Stimulated activated CD8-positive, alpha-beta memory T cell treated with anti-CD3 and anti-CD28 coated beads, Interleukin-4, amount 100 ng/mL, for 4 hours (primary cell): ENCODE results near the gene PBXIP1.

Experiments
- DNase-seq, 2 donors: peaks; one replicate each; pipeline ENCODE4 v3.0.0-alpha.2; 2020; ENCODE audit warnings: low read depth in 2 of 2, low spot score in 1 of 2

Gene PBXIP1

DNA sequence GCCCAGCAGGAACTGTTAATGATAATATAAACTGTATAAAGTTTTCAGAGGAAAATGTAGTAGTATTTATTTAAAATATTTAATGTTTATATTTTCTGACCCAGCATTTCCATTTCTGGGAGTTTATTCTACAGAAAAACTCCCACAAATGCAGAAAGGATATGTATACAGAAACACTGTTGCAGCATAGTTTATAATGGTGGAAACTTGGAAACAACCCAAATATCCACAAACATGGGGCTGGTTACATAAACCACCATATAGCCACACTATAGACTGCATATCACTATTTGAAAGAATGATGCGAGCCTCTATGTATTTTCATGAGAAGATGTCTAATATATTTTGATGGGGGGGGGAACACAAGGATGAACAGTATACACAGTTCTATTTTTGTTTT lies 54.3 kb downstream of the PBXIP1 start:
- DNase-seq = no peak

DNA sequence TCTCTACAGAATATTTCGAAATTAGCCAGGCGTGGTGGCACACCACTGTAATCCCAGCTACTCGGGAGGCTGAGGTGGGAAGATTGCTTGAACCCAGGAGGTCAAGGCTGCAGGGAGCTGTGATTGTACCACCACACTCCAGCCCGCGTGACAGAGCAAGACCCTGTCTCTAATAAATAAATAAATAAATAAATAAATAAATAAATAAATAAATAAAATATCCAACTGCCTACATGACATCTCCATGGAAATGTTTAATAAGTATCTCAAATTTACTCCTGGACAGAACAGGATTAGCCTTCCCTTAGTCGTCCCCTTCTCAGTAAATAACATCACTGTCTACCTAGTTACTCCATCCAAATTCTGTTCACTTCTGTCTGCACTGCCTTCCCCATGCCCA lies 56.9 kb downstream of the PBXIP1 start:
- DNase-seq = no peak

DNA sequence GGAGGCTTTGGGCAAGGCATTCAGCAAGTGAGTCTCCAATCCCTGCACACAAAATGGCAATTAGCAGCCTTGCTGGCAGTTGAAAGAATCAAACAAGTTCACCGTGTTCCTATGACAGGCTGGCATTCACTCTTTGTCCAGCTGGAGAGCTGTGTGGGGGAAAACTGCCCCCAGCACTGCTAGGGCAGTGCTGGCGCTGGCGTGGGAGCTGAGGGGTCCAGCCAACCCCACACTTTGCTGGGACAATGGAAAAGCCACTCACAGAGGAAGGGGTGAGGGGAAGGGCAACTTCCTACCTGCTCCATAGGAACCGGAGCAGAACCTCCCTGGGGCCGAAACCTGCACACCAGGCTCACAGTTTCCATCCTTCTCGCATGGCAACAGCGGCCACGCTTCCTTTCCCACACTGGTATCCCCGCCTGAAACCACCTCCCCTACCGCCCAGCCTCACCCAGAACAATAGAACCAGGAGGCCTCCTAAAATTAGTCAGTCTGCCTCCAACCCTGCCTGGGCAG lies 59.1 kb downstream of the PBXIP1 start:
- no peak for DNase-seq

DNA sequence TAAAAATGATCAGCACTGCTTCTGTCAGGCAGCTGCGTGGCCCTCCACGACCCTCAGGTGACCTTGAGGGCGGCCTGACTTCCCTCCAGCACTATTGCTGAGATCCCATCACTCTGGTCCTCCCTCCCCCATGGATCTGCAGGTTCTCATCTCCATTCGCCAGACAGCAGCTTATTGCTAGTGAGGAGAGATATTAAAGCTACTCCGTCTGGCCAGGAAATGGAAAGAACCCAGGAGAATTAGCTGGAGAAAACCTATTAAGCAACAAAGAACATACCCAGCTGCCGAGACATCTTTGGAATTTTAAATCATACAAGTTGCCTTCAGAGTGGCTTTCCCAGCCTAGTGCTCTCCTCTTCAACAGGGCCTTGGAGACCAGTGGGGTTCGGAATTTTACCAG lies 60.1 kb downstream of the PBXIP1 start:
- no peak for DNase-seq
